ENCODE measurements around the gene MPST. TPM values are rescaled to one million over a fixed set of nuclear protein-coding genes. Genes with fewer than 3 reads are reported as not detected.
A peak's percentile ranks its signal among the peaks of the same experiment; 100 is the strongest.

The MPST gene
- total RNA-seq, 4 donors from 2014 or later, result 99.0 to 171 (median 143) TPM

- peaks cover 13% of the 10 kb centered on the region for H3K4me1 ChIP-seq
- no peak for TF ChIP-seq EP300 (IDR thresholded peaks at IDR 0.05)
- TF ChIP-seq, protein P1, sequence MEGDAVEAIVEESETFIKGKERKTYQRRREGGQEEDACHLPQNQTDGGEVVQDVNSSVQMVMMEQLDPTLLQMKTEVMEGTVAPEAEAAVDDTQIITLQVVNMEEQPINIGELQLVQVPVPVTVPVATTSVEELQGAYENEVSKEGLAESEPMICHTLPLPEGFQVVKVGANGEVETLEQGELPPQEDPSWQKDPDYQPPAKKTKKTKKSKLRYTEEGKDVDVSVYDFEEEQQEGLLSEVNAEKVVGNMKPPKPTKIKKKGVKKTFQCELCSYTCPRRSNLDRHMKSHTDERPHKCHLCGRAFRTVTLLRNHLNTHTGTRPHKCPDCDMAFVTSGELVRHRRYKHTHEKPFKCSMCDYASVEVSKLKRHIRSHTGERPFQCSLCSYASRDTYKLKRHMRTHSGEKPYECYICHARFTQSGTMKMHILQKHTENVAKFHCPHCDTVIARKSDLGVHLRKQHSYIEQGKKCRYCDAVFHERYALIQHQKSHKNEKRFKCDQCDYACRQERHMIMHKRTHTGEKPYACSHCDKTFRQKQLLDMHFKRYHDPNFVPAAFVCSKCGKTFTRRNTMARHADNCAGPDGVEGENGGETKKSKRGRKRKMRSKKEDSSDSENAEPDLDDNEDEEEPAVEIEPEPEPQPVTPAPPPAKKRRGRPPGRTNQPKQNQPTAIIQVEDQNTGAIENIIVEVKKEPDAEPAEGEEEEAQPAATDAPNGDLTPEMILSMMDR (IDR thresholded peaks at IDR 0.05), result peak in 1 of 2 donors; percentile 34
- no peak for TF ChIP-seq POLR2A (IDR thresholded peaks at IDR 0.05)
- no peak for TF ChIP-seq POLR2AphosphoS5 (IDR thresholded peaks at IDR 0.05)
- peaks cover 3% of the 10 kb centered on the region for H3K27me3 ChIP-seq
- no peak overlapping the region for H3K4me3 ChIP-seq
- H3K9me3 ChIP-seq, result no peaks in the 10 kb centered on the region
- 52% methylated on average over 4 of the region's 4 CpGs for WGBS
- no peaks in the 10 kb centered on the region for H3K36me3 ChIP-seq
- H3K27ac ChIP-seq, result no peak overlapping the region
- no peak for DNase-seq (ENCODE audit: low spot score in 2 of 2)
These were observed 26.4 kb downstream of the MPST start for GRCh38 chr22:37045958-37046357.

- no peak for DNase-seq (ENCODE audit: low spot score in 2 of 2)
- H3K9me3 ChIP-seq, result no peaks in the 10 kb centered on the region
- H3K36me3 ChIP-seq, result no peaks in the 10 kb centered on the region
- H3K4me3 ChIP-seq, result no peak overlapping the region
- H3K27me3 ChIP-seq, result peaks cover 3% of the 10 kb centered on the region
- H3K27ac ChIP-seq, result no peak overlapping the region
- TF ChIP-seq, protein P1 (IDR thresholded peaks at IDR 0.05), result no peak
- no peak for TF ChIP-seq POLR2A (IDR thresholded peaks at IDR 0.05)
- no peak for TF ChIP-seq EP300 (IDR thresholded peaks at IDR 0.05)
- TF ChIP-seq POLR2AphosphoS5 (IDR thresholded peaks at IDR 0.05), result no peak
- WGBS, result no CpG with 5 or more reads among the region's 6 CpGs
- peaks cover 17% of the 10 kb centered on the region for H3K4me1 ChIP-seq
These were observed 27.0 kb downstream of the MPST start for GRCh38 chr22:37046589-37046988.

GRCh38 chr22:37047006-37047405, 27.5 kb downstream of the MPST start:
- Histone ChIP-seq H3K27ac (no peak overlapping the region), H3K36me3 (no peaks in the 10 kb centered on the region), H3K9me3 (no peaks in the 10 kb centered on the region), H3K27me3 (peaks cover 3% of the 10 kb centered on the region), H3K4me1 (peaks cover 20% of the 10 kb centered on the region), H3K4me3 (no peak overlapping the region)
- no peak for DNase-seq (ENCODE audit: low spot score in 2 of 2)
- no peak for TF ChIP-seq POLR2AphosphoS5 (IDR thresholded peaks at IDR 0.05)
- TF ChIP-seq EP300 (IDR thresholded peaks at IDR 0.05), result no peak
- no peak for TF ChIP-seq POLR2A (IDR thresholded peaks at IDR 0.05)
- TF ChIP-seq, protein P1 (IDR thresholded peaks at IDR 0.05), result no peak
- WGBS, result 94% methylated on average over 5 of the region's 7 CpGs

DNA sequence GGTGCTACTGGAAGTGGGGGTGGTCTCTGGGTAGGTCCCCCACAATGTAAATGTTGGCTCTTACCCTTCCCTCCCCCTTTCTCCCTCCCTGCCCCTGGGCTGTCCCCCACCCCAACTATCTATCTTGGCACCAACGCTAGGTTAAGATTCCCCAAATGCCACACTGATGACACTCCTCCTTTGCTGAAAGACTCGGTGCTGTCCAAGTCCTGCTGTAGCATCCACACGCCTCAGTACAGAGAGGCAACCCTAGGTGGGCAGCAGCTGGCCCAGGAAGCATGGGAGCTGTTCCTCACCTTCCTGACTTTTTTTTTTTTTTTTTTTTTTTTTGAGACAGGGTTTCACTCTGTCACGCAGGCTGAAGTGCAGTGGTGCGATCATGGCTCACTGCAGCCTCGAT, 28.6 kb downstream of the MPST start:
- no peaks in the 10 kb centered on the region for H3K9me3 ChIP-seq
- H3K27ac ChIP-seq, result no peak overlapping the region
- H3K4me3 ChIP-seq, result no peak overlapping the region
- TF ChIP-seq POLR2AphosphoS5 (IDR thresholded peaks at IDR 0.05) (no peak), EP300 (IDR thresholded peaks at IDR 0.05) (no peak), POLR2A (IDR thresholded peaks at IDR 0.05) (no peak)
- H3K4me1 ChIP-seq, result peaks cover 31% of the 10 kb centered on the region
- WGBS, result 84% methylated on average over 6 of the region's 6 CpGs
- no peak for DNase-seq (ENCODE audit: low spot score in 2 of 2)
- H3K27me3 ChIP-seq, result peaks cover 2% of the 10 kb centered on the region
- H3K36me3 ChIP-seq, result no peaks in the 10 kb centered on the region

DNA sequence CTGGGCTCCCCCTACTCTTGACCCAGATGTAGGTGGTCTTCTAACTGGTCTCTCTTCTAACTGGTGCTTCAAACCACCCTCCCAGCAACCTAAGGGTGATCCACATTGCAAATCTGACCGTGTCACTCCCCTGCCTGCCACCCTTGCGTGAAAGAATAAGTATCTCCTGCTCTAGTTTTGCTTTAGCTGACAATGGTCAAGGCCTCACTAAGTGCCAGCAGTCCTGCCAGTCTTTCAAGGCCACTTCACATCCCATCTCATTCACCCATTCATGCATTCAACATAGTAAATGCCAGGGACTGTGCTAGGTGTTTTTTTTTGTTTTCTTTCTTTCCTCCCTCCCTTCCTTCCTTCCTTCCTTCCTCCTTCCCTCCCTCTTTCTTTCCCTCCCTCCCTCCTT, 29.7 kb downstream of the MPST start:
- DNase-seq (ENCODE audit: low spot score in 2 of 2), result no peak
- 88% methylated on average over 2 of the region's 2 CpGs for WGBS
- H3K4me3 ChIP-seq, result no peak overlapping the region
- H3K27ac ChIP-seq, result no peak overlapping the region
- H3K36me3 ChIP-seq, result no peaks in the 10 kb centered on the region
- no peak for TF ChIP-seq POLR2AphosphoS5 (IDR thresholded peaks at IDR 0.05)
- TF ChIP-seq, protein P1 (IDR thresholded peaks at IDR 0.05), result no peak
- TF ChIP-seq POLR2A (IDR thresholded peaks at IDR 0.05), result no peak
- H3K4me1 ChIP-seq, result peaks cover 35% of the 10 kb centered on the region
- H3K27me3 ChIP-seq, result no peaks in the 10 kb centered on the region
- no peaks in the 10 kb centered on the region for H3K9me3 ChIP-seq

DNA sequence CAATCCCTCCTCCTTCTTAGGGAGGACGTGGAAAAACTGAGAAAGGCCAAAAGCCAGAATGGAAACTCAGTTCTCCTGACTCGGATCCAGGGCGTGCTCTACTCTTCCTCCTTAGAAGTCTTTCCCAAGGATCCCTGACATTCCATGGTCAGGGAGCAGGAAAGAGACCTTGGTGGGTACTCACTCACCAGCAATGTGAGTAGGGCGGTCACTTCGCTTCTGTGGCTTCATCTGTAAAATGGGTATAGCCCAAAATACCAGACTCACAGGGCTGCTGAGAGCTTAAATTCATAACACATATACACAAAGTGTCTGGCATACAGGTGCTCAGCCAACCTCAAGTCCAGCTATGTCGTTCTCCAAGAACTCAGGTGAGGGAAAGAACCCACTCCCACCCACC, 31.4 kb downstream of the MPST start:
- Histone ChIP-seq H3K27ac (no peak overlapping the region), H3K27me3 (no peaks in the 10 kb centered on the region), H3K4me1 (peaks cover 38% of the 10 kb centered on the region), H3K9me3 (no peaks in the 10 kb centered on the region), H3K36me3 (peaks cover 1% of the 10 kb centered on the region), H3K4me3 (no peak overlapping the region)
- WGBS, result 74% methylated on average over 6 of the region's 6 CpGs
- DNase-seq (ENCODE audit: low spot score in 2 of 2), result no peak
- TF ChIP-seq, protein P1 (IDR thresholded peaks at IDR 0.05), result no peak
- TF ChIP-seq POLR2A (IDR thresholded peaks at IDR 0.05) (no peak), POLR2AphosphoS5 (IDR thresholded peaks at IDR 0.05) (no peak)

Measured in suprapubic skin (tissue), 4 donors.